NCI-H187 (cell line): Measurements from ENCODE around the gene ZNF618.

Source experiments
- DNase-seq, 2 experiments: peaks; one replicate each; lab custom pipeline; 2025; lab: John Stamatoyannopoulos, UW

The ZNF618 gene

DNA sequence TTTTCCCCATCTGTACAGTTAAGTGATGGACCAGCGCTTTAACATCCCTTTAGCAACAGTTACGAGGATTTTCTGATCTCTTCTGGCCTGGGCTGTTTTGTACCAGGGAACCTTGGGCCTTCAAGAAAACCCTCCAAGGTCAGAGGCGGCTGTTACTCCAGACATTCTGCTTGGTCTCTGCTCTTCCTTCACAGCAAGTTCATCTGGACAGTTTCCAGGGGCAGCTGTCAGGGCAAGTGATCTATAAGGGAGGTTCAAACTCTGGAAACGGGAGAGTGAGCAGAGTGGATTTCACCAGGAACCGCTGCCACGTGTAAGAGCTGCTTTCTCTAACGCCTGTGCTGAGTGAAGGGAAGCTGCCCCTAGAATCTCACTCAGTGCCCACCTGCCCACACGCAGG is 36.7 kb downstream of the ZNF618 start:
- no peak for DNase-seq

DNA sequence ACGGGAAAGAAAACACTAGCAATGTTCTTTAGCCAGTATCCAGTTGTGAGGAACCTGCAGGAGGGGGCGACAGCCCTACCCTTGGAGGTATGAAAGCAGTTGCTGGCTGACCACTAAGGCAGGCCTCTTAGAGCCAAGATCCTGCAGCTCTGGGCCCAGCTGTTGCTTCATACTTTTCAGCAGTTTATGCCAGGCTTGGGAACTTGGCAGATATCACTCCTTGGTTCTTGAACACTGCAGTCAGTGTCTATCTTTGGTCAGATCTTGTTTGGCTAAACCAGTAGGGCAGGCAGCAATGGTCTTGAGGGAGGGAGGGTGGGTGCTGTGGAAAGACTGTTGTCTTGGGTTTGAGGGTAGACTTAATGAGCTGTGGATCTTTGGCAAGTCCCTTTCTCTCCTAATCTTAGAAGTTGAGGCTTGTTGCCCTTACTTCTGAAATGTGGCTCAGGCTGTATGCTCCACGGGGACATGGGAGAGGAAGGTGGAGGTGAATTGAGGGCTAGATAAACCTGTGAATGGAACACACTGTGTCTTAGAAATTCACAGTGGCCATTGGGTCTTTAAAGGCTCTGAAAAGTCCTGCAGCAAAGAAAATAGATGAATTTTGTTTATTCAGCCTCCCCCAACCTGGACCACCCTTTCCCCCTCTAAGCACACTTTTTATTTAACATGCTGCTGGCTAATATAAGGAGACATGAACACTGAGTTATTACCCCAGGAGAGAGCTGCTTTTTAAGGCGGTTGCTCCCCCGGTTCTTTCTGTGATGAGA is 37.5 kb downstream of the ZNF618 start:
- no peak for DNase-seq

DNA sequence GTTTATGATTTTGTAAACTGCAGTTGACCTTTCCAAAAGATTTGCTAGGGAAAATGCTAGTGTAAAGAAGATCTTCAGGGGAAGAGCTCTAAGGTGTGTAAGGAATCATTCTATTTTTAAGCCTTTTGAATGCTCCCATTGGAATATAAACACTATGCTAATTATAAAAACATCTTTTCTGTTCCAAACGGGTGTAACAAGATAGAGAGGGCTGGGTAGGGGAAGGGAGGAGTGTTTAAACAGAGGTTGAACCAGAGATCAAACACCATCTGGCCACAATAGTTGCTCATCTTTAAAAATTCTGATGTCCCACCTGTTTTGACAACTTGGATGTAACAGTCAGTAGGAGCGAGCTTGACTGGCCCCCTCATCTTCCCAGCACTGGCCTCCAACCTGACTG is 38.4 kb downstream of the ZNF618 start:
- DNase-seq = no peak

DNA sequence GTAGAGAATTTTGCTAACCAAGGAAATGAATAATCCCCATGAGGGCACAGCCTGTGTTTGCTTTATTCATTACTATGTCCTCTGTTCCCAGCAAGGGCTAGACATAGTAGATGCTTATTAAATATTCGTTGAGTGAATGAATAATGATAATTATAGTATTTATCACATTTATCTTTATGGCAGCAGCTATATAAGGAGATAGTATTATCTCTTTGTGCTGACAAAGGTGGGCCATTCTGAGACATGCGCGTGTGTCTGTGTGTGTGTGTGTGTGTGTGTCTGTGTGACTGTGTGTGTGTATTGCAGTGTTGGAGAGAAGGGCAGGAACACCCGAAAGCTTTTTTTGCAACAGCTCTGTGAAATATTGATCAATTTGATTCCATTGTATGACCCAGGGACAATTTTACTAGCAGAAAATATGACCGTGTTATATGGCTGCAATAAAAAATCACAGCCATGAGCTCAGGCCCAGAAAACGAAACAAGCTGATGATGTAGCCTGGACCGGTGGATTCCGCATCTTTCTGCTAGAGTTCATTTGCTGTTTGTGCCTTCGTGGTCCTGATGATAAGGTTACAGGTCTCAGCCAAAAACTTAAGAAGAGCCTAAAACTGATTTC is 39.8 kb downstream of the ZNF618 start:
- no peak for DNase-seq

DNA sequence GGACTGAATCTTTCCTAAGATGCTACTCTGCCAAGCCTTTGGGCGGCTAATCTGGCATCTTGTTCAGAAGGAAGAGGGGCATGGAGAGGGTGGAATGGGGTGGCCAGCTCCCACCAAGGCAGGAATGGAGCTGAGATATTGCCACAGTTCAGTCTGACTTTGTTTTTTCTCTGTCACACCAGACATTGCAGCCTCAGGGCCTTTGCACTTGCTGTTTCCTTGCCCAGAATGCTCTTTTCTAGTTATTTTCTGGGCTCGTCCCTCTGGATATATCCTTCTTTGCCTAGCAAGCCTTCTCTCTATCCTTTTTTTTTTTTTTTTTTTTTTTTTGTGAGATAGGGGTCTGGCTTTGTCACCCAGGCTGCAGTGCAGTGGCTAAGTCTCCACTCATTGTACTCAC is 40.8 kb downstream of the ZNF618 start:
- DNase-seq = no peak

DNA sequence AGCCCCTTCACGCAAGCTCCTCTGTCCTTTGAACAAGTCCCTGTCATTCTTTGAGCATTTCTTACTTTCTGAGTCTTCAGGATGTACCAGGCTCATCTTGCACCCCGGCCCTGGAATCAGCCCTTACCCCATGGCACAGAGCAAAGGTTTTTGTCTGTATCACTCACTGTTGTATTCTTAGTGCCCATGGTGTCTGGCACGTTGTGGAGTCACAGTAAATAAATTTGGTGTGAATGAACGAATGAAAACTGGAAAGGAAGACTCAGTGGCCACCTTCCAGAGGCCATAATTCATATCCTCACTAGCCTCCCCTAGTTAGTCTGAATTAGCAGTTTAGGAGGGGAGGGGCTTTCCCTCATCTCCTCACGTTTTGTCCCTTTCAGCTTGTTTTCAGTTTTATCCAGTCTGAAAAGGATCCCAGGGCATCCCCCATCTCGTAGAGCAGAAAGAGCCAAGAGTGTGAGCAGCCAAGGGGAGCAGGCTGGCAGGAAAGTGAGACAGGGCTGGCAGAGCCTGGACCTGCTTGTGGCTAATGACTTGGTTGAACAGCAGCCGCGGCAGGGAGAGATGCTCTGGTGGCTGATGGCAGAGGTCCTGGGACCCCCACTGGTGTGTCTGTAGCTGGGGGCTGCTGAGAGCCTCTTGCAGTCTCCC is 42.7 kb downstream of the ZNF618 start:
- DNase-seq = no peak

DNA sequence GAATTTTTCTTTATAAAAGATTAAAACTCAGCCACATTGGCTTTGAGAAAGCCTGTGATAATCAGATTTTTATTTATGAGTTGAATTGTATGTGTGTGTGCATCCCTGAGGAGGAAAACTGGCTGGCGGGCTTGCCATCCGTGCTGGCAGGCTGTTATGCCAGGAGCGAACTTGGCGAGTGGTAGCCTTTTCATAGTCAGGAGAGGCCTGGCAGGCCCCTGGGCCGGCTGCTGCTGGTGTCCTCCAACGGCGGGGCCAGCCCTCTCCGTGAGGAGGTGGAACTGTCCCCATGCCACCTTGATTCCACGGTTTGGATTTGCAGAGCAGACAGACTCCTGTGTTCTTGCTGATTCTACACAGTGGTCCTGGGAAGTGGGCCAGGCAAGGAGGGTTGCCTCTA is 43.3 kb downstream of the ZNF618 start:
- DNase-seq = no peak

DNA sequence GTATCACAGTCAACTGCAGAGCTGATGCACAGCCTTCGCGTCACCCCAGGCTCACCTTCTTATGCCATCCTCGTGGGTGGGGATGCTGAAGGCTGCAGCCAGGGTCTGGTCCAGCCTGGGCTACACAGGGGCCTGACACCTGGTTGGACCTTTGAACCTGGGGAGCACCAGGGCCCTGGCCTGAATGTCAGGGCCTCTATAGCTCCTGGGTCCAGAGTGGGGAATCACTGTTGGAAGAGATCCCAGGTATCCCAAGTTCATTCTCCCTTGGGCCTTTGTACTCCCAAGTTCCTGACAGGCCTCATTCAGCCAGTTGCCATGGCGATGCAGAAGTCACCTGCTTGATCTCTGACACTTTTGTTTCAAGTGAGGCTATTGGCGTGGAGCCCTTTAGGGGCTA is 43.8 kb downstream of the ZNF618 start:
- DNase-seq = no peak

DNA sequence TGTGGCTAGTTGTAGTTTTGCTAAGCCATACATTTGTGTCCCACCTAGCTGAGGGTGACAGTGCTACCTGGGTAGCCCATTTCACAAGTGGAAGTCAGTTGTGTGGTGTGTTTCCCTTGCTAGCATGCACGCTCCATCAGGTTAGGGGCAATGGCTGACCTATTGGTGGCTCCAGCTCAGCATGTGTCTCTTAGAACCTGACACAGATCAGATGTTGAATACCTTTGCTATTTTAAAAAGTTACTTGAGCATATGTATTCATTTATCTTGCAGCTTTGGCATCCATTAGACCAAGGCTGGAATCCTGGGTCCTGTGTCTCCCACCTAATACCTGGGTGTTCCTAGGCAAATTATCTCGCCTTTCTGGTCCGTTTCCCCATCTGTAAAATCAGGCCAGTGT is 44.8 kb downstream of the ZNF618 start:
- DNase-seq = no peak

DNA sequence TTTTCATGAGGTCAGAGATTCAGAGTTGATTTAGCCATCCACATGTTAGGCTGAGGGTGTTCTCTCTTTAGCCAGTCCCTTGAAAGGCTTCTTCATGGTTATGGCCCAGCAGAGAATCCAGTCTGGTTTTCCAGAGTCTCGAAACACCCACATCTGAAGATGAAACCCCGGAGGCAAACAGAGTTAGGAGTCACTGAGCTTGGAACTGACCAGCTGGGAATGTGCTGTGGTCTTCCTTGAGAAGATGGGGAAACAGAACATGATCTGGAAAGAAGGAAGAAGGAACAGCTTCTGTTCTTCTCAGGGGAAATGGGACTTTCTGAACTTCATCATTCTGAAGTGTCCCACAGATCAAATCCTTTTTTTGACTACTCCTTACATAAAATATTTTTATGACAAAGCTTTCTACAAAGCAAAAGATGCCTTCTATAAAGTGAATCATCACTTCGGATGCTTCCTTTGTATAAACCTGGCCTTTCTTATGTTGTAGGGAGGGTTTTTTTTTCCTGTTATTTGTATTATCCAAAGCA is 45.4 kb downstream of the ZNF618 start:
- DNase-seq = no peak

DNA sequence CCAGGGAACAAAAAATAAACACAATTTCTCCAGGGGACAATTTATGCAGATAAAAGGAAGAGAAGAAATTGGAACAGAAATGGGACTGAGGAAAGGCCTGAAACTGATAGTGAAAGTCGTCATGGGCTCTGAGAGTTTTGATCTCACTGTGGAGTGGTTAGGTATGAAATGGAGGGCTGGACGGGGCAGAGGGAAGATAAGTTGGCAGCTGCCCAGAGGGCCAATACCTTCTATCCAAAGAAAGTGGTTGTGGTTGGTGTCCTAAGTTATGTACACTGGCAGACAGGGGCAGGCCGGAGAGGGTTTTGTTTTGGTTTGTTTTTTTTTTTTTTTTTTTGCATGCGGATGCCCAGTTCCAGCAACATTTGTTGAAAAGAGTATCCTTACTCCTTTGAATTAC is 46.1 kb downstream of the ZNF618 start:
- DNase-seq = no peak

DNA sequence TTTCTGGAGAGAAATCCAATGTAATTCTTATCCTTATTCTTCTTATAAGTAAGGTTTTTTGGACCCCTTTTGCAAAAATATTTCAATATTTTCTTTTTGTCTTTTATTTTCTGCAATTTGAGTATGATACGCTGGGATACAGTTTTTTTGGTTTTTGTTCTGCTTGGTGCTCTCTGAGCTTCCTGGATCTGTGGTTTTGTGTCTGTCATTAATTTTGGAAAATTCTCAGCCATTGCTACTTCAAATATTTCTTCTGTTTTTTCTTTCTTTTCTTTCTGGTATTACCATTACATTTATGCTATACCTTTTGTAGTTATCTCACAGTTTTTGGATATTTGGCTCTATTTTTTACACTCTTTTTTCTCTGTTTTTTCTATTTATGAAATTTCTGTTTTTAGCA is 50.1 kb downstream of the ZNF618 start:
- DNase-seq = no peak

DNA sequence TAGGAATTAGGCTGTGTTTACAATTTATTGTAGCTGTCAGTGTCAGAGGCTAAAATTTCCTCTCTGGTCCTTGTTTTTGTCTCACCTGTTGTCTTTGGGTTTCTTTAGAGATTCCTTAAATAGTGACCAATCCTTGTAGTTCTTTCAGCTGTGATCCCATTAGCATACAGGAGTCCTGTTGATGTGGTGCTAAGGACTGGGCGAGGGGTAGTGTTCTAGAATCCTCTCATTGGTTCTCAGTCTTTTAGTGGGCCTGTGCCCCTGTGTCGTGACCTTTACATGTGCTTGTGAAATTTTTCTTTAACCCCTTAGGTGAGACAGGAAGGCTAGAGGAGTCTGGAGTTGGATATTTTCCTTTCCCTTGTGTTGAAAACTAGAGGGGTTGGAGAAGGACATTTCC is 51.2 kb downstream of the ZNF618 start:
- DNase-seq = no peak

DNA sequence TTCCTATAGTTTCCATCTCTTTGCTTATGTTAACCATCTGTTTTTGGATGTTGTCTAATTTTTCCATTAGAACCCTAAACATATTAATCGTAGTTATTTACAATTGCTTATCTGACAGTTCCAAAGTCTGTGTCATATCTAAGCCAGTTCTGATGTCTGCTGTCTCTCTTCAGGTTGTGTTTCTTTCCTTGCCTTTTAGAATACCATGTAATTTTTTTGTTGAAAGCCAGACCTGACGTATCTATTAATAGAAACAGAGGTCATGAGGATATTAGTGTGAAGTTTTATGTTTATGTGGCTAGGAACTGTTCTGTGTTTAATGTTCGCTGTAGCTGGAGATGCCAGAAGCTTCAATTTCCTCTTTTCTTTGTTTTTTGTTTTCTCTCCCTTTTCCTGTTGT is 52.2 kb downstream of the ZNF618 start:
- no peak for DNase-seq

DNA sequence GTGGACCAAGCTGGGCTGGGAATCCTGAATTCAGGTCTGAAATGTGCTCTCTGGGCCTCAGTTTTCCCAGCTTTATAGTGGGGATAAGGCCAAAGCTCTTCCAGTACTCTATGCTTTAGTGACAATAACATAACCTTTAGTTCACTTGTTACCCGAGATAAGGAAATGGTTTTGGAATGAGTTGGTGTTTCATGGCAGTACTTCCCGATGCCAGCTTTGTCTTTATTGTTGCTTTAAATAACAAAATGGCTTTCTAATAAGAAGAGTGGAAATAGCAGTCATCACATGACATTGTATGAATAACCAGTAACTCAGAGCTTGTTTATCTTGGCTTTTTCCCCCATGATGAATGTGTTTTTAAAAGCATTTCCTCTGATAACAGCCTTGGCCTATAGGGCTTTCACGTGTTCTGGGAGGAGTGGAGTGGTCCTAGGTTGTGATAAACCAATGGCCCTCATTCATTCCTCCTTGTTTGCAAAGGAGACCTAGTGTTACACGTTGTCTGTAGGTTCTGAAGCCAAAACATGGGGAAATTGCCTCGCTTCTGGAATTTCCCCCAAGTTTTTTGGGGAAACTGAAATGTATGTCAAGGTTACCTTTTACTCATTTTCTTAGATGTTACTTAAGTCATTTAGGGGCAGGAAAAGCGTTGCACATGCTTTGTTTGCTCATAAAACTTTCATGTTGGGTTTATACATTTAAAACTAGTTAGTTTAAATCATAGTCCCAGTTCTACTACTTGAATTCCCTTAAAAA is 53.7 kb downstream of the ZNF618 start:
- no peak for DNase-seq

DNA sequence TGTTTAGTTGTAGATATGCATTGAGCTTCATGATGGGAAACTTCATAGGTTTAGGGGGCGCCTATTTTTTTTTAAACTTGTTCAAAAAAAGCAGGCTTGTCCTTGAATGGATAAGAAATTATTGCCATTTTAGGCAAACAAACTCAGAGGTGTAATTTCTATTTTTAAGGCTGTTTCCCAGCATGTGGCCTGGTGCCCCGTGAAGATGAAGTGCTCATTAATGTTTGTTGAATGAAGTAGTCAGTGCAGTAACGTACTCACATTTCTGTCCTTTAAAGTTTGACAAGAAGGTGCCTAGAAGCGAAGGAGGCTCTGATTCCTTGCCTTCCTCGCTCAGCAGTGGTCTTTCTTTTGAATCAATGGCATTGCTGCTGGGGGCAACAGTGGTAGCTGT is 54.3 kb downstream of the ZNF618 start:
- no peak for DNase-seq

DNA sequence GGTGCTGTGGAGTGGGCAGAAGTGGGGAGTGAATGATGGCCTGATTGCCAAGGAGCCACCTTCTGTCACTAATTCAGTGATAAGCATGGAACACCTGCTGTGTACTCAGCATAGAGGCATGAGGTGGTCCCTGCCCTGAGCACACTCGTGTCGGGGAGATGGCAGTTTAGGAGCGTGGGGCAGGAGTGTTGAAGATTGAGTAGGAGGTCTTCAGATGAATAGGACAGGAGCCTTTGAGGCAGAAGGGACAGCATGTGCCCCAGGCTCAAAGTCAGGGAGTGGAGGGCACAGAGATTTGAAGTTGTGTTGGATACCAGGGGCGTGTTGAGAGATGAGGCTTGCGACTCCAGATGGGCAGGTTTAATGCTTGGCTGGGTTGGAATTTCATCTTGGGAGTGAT is 55.0 kb downstream of the ZNF618 start:
- no peak for DNase-seq

DNA sequence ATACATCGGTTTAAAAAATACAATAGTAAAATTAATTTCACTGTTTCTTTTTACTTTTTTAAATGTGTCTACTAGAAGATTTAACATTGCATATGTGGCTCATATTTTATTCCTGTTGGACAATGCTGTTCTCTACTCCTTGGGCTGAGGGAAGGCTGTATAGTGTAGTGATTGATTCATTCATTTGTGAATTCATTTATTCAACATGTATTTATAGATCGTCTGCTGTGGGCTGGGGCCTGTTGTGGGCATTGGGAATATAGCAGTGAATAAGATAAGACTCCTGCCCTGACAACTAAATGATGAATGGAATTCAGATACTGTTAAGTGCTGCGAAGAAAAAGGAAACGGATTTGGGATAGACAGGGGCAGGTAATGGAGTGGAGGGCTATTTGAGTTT is 55.7 kb downstream of the ZNF618 start:
- DNase-seq = no peak

DNA sequence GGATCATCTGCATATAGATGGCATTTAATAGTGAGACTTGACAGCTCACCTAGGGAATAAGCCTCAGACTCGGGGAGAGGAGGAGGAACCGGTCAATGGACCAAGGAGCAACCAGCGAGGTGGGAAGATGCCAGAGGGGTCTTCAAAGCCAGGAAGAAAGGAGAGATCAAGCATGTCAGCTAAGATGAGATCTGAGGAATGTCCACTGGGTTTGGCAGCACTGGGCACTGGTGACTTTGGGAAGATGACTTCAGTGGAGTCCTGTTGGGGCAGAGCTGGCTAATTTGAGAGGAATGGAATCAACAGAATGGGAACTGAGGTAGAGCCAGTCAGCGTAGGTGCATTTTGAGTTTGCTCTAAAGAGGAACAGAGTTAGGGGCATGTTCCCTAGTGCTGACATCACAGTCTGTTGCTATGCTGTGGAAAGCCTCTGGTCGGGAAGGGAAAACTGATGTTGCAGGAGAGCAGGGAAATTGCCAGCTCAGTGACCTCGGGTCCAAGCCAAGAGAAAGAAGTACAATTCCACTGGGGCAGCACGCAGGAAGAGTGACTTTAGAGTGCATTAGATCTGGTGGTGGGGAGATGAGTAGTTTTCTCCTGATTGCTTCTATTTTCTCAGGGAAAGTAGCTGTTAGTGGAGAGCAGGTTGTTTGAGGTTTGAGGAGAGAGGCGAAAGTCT is 56.9 kb downstream of the ZNF618 start:
- no peak for DNase-seq

DNA sequence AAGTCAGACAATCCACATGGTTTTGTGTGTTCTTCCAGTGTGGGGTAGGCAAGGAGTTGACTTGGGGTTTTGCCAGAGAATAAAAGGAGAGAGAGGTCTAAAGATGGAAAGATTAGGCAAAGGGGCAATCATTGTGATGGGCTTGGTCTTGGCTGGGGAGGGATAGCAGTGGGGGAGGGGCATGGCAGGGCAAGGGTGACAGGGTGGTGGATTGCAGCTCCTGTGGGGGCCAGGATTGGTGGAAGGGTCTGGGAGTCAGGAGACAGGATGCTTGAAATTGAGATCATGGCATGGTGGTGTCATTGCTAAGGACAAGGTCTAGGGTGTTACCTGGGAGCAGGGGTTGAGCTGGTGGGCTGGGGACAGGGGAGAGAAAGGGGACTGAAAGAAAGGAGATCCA is 57.6 kb downstream of the ZNF618 start:
- no peak for DNase-seq

DNA sequence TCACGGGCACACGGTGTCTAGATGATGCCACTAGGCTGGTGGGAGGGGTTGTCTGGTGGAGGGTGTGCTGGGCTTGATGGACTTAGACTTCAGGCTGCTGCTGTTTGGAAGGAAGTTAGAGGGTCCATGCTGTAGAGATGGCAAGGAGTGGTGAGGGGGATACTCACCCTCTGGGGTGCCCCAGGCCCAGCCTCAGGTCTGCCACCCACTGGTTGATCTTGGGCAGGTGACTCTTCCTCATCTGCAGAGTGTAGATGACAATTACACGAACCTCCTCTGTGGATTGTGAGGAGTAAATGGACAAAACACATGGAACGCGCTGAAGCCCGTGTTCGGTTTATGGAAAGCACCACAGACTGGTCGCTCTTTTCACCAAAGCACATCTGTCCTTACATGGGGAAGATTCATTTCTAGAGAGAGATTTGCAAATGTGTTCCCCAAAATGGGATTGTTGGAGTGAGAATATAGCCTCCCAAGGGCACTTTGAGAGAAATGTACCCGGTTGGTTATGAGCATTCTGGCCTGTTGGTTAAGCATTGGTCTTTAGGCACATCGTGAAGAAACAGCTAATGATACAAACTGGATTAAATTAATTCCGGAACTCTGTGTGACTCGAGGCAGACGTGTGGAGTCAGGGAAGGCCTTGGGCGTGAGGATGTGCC is 58.2 kb downstream of the ZNF618 start:
- no peak for DNase-seq
